ENCODE measurements around the gene MT3.

The MT3 gene

GRCh38 chr16:56635441-56635967 is 46.2 kb downstream of the MT3 start:
- Histone ChIP-seq H3K4me2 (ENCODE audit: low read depth, low read length, poor library complexity, severe bottlenecking) (no peak overlapping the region), H3K4me3 (ENCODE audit: low read length, poor library complexity, severe bottlenecking) (no peak overlapping the region), H2AFZ (ENCODE audit: low read length) (no peak overlapping the region), H3F3A (ENCODE audit: low read depth) (no peaks in the 10 kb centered on the region), H3K36me3 (ENCODE audit: insufficient read depth, low read length) (no peaks in the 10 kb centered on the region), H3K79me2 (ENCODE audit: insufficient read depth, low read length) (no peaks in the 10 kb centered on the region), H3K9ac (ENCODE audit: low read depth, low read length, poor library complexity, severe bottlenecking) (no peak overlapping the region), H3K4me1 (ENCODE audit: insufficient read depth, low read length, poor library complexity, severe bottlenecking) (no peaks in the 10 kb centered on the region), H3K9me2 (replicated peaks; ENCODE audit: low read depth, low read length) (no peaks in the 10 kb centered on the region), H3K27me3 (ENCODE audit: insufficient read depth, low read length, poor library complexity, severe bottlenecking) (no peaks in the 10 kb centered on the region), H4K20me1 (ENCODE audit: insufficient read depth, low read length, poor library complexity, severe bottlenecking) (no peaks in the 10 kb centered on the region), H3K9me3 (ENCODE audit: insufficient read depth, low read depth, low read length) (no peaks in the 10 kb centered on the region)
- TF ChIP-seq EZH2phosphoT487 (IDR thresholded peaks at IDR 0.05; ENCODE audit: borderline replicate concordance) (no peak), CTCF (conservative IDR thresholded peaks at IDR 0.05; ENCODE audit: low read length) (no peak)

GRCh38 chr16:56636616-56637413 is 47.5 kb downstream of the MT3 start:
- Histone ChIP-seq H3K27me3 (ENCODE audit: insufficient read depth, low read length, poor library complexity, severe bottlenecking) (no peaks in the 10 kb centered on the region), H3K4me2 (ENCODE audit: low read depth, low read length, poor library complexity, severe bottlenecking) (no peak overlapping the region)

More at GRCh38 chr16:56636616-56637413, 47.5 kb downstream of the MT3 start:
- Histone ChIP-seq H3K9me3 (ENCODE audit: insufficient read depth, low read depth, low read length) (no peaks in the 10 kb centered on the region), H3K79me2 (ENCODE audit: insufficient read depth, low read length) (no peaks in the 10 kb centered on the region), H4K20me1 (ENCODE audit: insufficient read depth, low read length, poor library complexity, severe bottlenecking) (no peaks in the 10 kb centered on the region), H3K4me1 (ENCODE audit: insufficient read depth, low read length, poor library complexity, severe bottlenecking) (no peaks in the 10 kb centered on the region), H3F3A (ENCODE audit: low read depth) (no peaks in the 10 kb centered on the region), H3K36me3 (ENCODE audit: insufficient read depth, low read length) (no peaks in the 10 kb centered on the region), H3K4me3 (ENCODE audit: low read length, poor library complexity, severe bottlenecking) (no peak overlapping the region), H3K9ac (ENCODE audit: low read depth, low read length, poor library complexity, severe bottlenecking) (no peak overlapping the region), H3K9me2 (replicated peaks; ENCODE audit: low read depth, low read length) (no peaks in the 10 kb centered on the region), H2AFZ (ENCODE audit: low read length) (no peak overlapping the region)
- TF ChIP-seq EZH2phosphoT487 (IDR thresholded peaks at IDR 0.05; ENCODE audit: borderline replicate concordance) (no peak), CTCF (conservative IDR thresholded peaks at IDR 0.05; ENCODE audit: low read length) (no peak)
